Measurements from ENCODE around the gene KRT85. TPM values are rescaled to one million over a fixed set of nuclear protein-coding genes. Genes with fewer than 3 reads are reported as not detected.

Gene KRT85
- total and polyA plus RNA-seq, 2 donors (not counting 3 experiments of a cell fraction or from before 2014, with no cell fraction given), result not detected

- no peaks in the 10 kb centered on the region for H3K36me3 ChIP-seq (ENCODE audit: control insufficient read depth in 2 of 2, extremely low read depth in 1 of 2, insufficient read depth in 2 of 2, low read length in 2 of 2)
- dilution Hi-C loops (cut with MboI; ENCODE audit: extremely low pct_ligation_motif_present, low sequenced_read_pairs) (no loop called here), intact Hi-C loops (cut with micrococcal nuclease) (no loop called here)
- H3K9me3 ChIP-seq (replicated peaks; ENCODE audit: control insufficient read depth, insufficient read depth, low read length), result no peaks in the 10 kb centered on the region
- H3K4me2 ChIP-seq (ENCODE audit: insufficient read depth, low read length), result no peak overlapping the region
- H2AFZ ChIP-seq (ENCODE audit: low read depth, low read length), result no peak overlapping the region
- DNase-seq (ENCODE audit: low read depth, low spot score), result no peak
- no peak overlapping the region for H3K4me3 ChIP-seq (replicated peaks in 1 of 3; ENCODE audit: insufficient read depth in 1 of 3, low read depth in 1 of 3, low read length in 3 of 3)
- ChIA-PET POLR2A (no interaction called here), CTCF (interaction anchor here (0.8 to 8.3 kb wide), 8 partner anchors 9 to 612 kb away, joined by 3 to 126 read pairs (median 6); no protein-coding TSS in a partner anchor)
- no peaks in the 10 kb centered on the region for H4K20me1 ChIP-seq (replicated peaks; ENCODE audit: control insufficient read depth, extremely low read depth, insufficient read depth, low read length)
- FAIRE-seq, result no peak
- no peak overlapping the region for H3K27ac ChIP-seq (ENCODE audit: insufficient read depth, low read depth, low read length)
- no peaks in the 10 kb centered on the region for H3K79me2 ChIP-seq (ENCODE audit: control insufficient read depth, insufficient read depth, low read length)
- no peak for TF ChIP-seq POLR2A (IDR thresholded peaks at IDR 0.05; ENCODE audit: low read depth, low read length)
- TF ChIP-seq MYC (IDR thresholded peaks at IDR 0.05; ENCODE audit: low read depth, low read length), result no peak
- TF ChIP-seq JUN (IDR thresholded peaks at IDR 0.05; ENCODE audit: borderline replicate concordance, insufficient read depth, insufficient read length, low read depth), result no peak
- no peak for TF ChIP-seq CTCF (IDR thresholded peaks at IDR 0.05; ENCODE audit: extremely low read depth in 1 of 2, insufficient read depth in 1 of 2, low read depth in 1 of 2, low read length in 2 of 2)
- no peak overlapping the region for H3K9ac ChIP-seq (replicated peaks; ENCODE audit: extremely low read depth, insufficient read depth, low read length)
- H3K9me1 ChIP-seq (replicated peaks; ENCODE audit: control insufficient read depth, extremely low read depth, insufficient read depth, low read length), result no peaks in the 10 kb centered on the region
- no peaks in the 10 kb centered on the region for H3K4me1 ChIP-seq (ENCODE audit: control insufficient read depth, extremely low read depth, insufficient read depth, low read length)
- H3K27me3 ChIP-seq (ENCODE audit: control insufficient read depth in 2 of 2, insufficient read depth in 2 of 2, low read length in 2 of 2), result peaks cover 7 to 12% of the 10 kb centered on the region in 2 experiments
- no TSS peak for BruUV-seq (replicated peaks)
These were observed 1.9 kb upstream of the KRT85 start for GRCh38 chr12:52369211-52369610.

GRCh38 chr12:52368508-52368907, 1.2 kb upstream of the KRT85 start:
- no peaks in the 10 kb centered on the region for H3K9me1 ChIP-seq (replicated peaks; ENCODE audit: control insufficient read depth, extremely low read depth, insufficient read depth, low read length)
- H3K4me3 ChIP-seq (replicated peaks in 1 of 3; ENCODE audit: insufficient read depth in 1 of 3, low read depth in 1 of 3, low read length in 3 of 3), result no peak overlapping the region
- H3K9ac ChIP-seq (replicated peaks; ENCODE audit: extremely low read depth, insufficient read depth, low read length), result no peak overlapping the region
- dilution Hi-C loops (cut with MboI; ENCODE audit: extremely low pct_ligation_motif_present, low sequenced_read_pairs), result no loop called here
- no peaks in the 10 kb centered on the region for H3K9me3 ChIP-seq (replicated peaks; ENCODE audit: control insufficient read depth, insufficient read depth, low read length)
- H4K20me1 ChIP-seq (replicated peaks; ENCODE audit: control insufficient read depth, extremely low read depth, insufficient read depth, low read length), result no peaks in the 10 kb centered on the region
- TF ChIP-seq FOS (IDR thresholded peaks at IDR 0.05; ENCODE audit: borderline replicate concordance, insufficient read depth, low read length) (no peak), MAX (IDR thresholded peaks at IDR 0.05; ENCODE audit: insufficient read depth, insufficient read length) (no peak), JUN (IDR thresholded peaks at IDR 0.05; ENCODE audit: borderline replicate concordance, insufficient read depth, insufficient read length, low read depth) (no peak), GATA2 (IDR thresholded peaks at IDR 0.05; ENCODE audit: insufficient read depth, insufficient read length, low read depth, low read length) (no peak), EZH2 (IDR thresholded peaks at IDR 0.05; ENCODE audit: borderline replicate concordance, low read depth, low read length, severe bottlenecking) (no peak), POLR2A (IDR thresholded peaks at IDR 0.05; ENCODE audit: low read depth, low read length) (no peak), POLR2AphosphoS5 (IDR thresholded peaks at IDR 0.05; ENCODE audit: insufficient read depth, low read depth, low read length) (no peak), CTCF (IDR thresholded peaks at IDR 0.05; ENCODE audit: extremely low read depth in 1 of 2, insufficient read depth in 1 of 2, low read depth in 1 of 2, low read length in 2 of 2) (no peak), MYC (IDR thresholded peaks at IDR 0.05; ENCODE audit: low read depth, low read length) (no peak)
- no TSS peak for BruUV-seq (replicated peaks)
- intact Hi-C loops (cut with micrococcal nuclease), result no loop called here
- FAIRE-seq, result no peak
- H3K27me3 ChIP-seq (ENCODE audit: control insufficient read depth in 2 of 2, insufficient read depth in 2 of 2, low read length in 2 of 2), result peaks cover 4 to 12% of the 10 kb centered on the region in 2 experiments
- DNase-seq (ENCODE audit: low read depth, low spot score), result no peak
- H2AFZ ChIP-seq (ENCODE audit: low read depth, low read length), result no peak overlapping the region
- H3K4me1 ChIP-seq (ENCODE audit: control insufficient read depth, extremely low read depth, insufficient read depth, low read length), result no peaks in the 10 kb centered on the region
- no peak overlapping the region for H3K27ac ChIP-seq (ENCODE audit: insufficient read depth, low read depth, low read length)
- no peak overlapping the region for H3K4me2 ChIP-seq (ENCODE audit: insufficient read depth, low read length)
- no peaks in the 10 kb centered on the region for H3K79me2 ChIP-seq (ENCODE audit: control insufficient read depth, insufficient read depth, low read length)
- no peaks in the 10 kb centered on the region for H3K36me3 ChIP-seq (ENCODE audit: control insufficient read depth in 2 of 2, extremely low read depth in 1 of 2, insufficient read depth in 2 of 2, low read length in 2 of 2)
- ChIA-PET POLR2A (no interaction called here), CTCF (interaction anchor here (0.8 to 8.3 kb wide), 5 partner anchors 8 to 612 kb away, joined by 3 to 126 read pairs (median 7); no protein-coding TSS in a partner anchor)

Measured in endothelial cell of umbilical vein (primary cell).